Skin of body (tissue), 2 donors: ENCODE measurements around the gene OR2S2. TPM values are rescaled to one million over a fixed set of nuclear protein-coding genes. Genes with fewer than 3 reads are reported as not detected.

Experiments used
- DNase-seq: peaks from one replicate; lab custom pipeline; 2025; lab: John Stamatoyannopoulos, UW
- total RNA-seq: library from RNA; depleted of rRNA; stranded (reverse); fragments of >200 nt; gene quantifications from one replicate; pipeline ENCODE4 v1.2.3, GENCODE V29; 2014

OR2S2 gene
- total RNA-seq, 1 donor from 2014 or later, result not detected

- no peak for DNase-seq
Measured at GRCh38 chr9:35962126-35962906, 4.4 kb upstream of the OR2S2 start.

- DNase-seq, result no peak
Measured at GRCh38 chr9:35960039-35960655, 2.2 kb upstream of the OR2S2 start.

DNA sequence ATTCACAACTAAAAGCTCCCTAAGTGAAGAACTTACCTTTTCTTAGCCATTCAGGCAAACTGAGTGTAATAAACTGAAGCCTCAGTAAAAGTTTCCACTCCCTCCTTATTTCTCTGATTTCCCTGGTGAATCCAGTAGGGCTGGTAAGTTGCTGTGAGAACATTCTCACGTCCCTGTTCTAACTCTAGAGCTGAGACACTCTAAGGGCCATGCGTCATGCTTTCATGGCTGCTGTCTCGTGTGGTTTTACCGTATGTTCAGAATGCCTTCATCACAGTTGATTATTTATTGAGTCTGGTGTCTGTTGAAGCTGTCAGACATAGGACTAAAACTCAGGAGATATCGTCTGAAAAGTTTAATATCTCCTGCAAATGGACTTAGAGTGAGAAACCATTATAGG lies 1.3 kb downstream of the OR2S2 start:
- no peak for DNase-seq

DNA sequence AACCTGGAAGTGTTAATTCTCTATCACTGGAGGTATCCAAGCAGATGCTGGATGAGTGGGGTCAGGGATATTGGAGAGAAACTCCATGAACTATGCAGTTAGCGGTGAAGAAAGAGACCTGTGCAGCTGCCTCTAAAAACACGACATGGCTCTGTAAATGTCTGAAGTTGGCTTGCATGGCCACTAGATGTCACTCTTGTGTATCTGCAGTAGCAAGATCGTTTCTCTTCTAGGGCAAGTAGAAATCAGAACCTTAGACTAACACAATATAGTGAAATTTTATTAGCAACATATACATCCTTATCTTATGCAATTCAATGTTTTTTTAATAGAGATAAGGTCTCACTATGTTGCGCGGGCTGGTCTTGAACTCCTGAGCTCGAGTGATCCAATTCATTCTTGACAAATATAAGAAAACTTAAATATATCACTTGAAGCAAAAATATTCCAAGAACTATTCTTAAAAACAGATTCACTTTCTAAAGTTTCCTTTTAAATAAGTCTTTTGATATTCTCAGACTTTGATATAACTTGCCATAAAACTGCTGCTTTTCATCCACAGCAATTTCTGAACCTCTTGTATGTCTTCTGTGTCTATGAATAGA lies 2.9 kb downstream of the OR2S2 start:
- peak; percentile 49 for DNase-seq

GRCh38 chr9:35952526-35953191 lies 5.3 kb downstream of the OR2S2 start:
- no peak for DNase-seq

- DNase-seq, result no peak
Measured at GRCh38 chr9:35951736-35952135, 6.2 kb downstream of the OR2S2 start.

DNA sequence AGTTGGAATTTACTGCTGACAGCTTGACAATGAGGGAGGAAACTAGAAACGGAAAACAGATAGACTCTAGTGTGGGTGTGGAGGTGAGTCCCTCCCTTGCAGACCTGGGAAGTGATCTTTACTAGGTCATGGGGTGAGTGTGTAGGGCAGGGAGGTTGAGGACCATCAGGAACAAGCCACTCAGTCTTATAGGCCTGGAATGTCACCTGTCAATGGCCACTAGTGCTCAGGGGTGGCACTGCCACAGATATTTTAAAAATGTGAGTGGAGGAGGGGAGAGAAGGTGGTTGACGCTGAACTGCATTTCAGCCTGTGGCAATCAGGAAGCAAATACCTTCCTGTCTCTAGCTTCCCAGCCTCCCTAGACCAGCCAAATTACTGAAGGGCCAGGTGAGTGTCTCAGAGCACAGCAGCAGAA lies 9.0 kb downstream of the OR2S2 start:
- no peak for DNase-seq

DNA sequence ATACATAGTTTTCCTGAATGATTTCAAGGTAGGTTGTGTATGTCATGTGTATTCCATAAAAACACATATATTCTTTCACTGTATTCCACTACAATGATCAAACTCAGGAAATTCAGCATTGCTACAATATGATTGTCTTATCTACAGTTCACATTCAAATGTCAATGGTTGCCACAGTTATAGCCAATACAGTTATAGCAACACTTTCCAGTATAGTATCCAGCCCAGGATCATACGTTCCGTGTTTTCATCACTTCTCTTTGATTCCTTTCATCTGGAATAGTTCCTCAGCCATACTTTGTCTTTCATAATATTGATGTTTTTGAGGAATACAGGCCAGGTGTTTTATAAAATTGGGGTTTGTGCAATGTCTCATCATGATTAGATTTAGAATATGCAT lies 9.5 kb downstream of the OR2S2 start:
- no peak for DNase-seq

- DNase-seq, result peak; percentile 67
Measured at GRCh38 chr9:35945341-35946018, 12.5 kb downstream of the OR2S2 start.

DNA sequence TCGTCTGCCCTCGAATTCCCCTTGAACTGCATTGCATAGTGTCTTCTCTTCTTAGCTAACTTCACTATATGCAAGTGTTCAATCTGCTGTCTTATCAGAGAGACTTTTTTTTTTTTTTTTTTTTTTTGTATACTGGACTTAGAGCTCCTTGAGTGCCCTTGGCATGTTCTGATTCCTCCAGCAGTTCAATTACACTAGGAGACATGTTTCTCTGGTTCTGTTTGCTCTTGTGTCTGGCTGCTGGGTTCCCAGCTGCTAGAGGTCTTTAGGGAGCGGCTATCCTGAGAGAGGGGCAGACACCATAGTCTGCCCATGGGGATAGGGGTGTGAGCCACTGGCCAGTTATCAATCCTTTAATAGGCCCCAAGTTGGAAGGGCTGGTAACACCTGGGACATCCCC lies 13.1 kb downstream of the OR2S2 start:
- no peak for DNase-seq

DNA sequence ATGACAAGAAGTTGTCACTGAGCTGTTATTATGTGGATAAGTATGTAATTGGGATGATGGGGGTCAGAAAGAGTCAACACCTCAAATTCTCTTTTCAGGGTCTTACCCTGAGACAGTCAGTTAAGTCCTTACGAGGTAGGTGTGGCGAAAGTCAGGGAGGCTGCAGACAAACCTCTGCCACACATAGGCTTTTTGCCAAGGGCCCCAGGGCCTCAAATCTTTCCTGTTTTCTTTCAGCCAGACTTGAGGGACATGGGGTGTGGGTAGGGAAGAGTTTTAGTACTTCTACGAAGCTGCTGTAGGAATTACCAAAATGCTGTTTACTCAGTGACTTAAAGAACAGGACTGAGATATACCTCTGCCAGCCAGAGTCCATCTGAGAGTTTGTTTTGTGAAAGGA lies 13.8 kb downstream of the OR2S2 start:
- no peak for DNase-seq

GRCh38 chr9:35942286-35942685 lies 15.7 kb downstream of the OR2S2 start:
- DNase-seq, result no peak

- no peak for DNase-seq
Measured at GRCh38 chr9:35940458-35941407, 17.2 kb downstream of the OR2S2 start.

DNA sequence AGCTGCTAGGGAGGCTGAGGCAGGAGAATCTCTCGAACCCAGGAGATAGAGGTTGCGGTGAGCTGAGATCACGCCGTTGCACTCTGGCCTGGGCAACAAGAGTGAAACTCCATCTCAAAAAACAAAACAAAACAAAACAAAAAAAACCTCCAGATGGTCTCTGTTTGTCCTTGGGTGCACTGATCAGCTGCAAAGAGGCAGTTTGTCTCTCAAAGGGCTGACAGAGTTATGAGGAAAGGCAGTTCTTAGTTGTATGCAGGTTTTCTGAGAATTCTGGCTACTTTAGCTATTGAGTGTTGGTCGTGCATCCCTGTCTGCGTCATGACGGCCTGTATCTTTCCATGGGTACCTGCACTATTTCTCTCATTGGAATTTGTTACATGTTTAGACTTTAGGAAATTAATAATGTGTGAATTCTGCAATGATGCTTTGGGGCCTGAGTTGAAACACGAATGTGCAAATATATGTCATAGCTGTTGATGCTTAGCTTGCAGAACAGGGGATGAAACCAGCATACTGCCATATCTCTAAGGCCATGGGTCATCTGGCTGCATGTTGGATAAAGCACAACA lies 18.2 kb downstream of the OR2S2 start:
- no peak for DNase-seq

DNA sequence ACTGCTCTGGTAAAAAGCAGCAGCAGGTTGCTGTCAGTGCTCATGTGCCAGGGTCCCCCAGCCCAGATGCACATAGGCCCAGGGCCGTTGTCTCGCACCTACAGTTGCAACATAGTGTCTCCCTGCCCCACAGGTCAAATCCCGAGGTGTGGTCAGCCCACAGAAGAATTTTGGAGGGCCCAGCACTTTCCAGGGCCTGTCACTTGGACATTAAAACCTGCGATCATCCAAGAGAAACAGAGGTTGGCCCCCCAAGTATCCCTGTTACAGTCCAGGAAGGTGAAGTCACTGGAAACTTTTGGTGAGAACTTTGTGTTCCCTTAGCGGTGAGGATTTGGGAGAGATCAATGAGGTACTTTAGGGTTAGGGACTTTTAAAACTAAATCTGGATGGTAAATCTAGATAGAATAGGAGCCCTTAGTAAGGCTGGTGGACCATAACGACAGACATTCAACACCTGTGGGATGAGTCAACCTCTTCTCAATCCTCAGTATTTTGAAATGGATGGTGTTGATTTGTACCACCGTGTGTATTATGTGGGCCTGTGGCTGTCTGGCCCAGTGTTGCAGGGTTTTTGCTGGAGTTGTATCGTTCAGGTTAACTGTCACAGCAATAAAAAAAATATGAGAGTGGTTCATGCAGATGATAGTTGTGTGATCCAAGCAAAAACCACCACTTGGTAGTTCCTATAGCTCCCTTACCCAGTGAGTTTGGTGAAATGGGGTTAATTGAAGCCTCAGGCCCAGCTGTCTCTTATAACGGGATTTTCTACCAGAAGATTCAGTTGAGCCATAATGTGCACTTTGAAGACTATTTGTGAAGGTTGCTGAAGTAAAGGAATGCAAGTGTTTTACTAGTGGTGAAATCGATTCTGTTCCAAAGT lies 19.2 kb downstream of the OR2S2 start:
- DNase-seq, result no peak

GRCh38 chr9:35937227-35937626 lies 20.7 kb downstream of the OR2S2 start:
- DNase-seq, result no peak

- DNase-seq, result no peak
Measured at GRCh38 chr9:35935755-35936509, 22.0 kb downstream of the OR2S2 start.

DNA sequence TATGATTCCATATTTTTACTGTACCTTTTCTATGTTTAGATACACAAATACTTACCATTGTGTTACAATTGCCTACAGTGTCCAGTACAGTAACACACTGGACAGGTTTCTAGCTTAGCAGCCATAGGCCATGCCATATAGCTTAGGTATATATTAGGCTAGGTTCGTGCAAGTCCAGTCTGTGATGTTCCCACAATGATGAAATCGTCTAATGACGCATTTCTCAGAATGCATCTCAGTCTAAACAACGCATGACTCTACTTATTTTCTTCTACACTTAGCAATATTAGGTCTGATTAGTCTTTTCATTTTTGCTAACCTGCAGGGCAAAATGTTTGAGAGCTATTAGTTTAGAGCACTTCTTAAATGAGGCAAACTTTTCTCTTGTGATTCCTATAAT lies 22.7 kb downstream of the OR2S2 start:
- DNase-seq, result no peak
